Mucosa of gallbladder (tissue), 1 donor: Measurements from ENCODE around the gene RRP15. TPM values are rescaled to one million over a fixed set of nuclear protein-coding genes. Genes with fewer than 3 reads are reported as not detected.

ENCODE experiments used
- DNase-seq: peaks from one replicate; pipeline ENCODE4 v3.0.0-alpha.2; 2020; ENCODE audit warnings: low spot score
- total RNA-seq: library from RNA; stranded (reverse); gene quantifications from one replicate; pipeline ENCODE4 v1.2.1, GENCODE V29; 2021
- donor health status: DM: no; HTN: no; CAD: no.

The RRP15 gene, protein sequence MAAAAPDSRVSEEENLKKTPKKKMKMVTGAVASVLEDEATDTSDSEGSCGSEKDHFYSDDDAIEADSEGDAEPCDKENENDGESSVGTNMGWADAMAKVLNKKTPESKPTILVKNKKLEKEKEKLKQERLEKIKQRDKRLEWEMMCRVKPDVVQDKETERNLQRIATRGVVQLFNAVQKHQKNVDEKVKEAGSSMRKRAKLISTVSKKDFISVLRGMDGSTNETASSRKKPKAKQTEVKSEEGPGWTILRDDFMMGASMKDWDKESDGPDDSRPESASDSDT
- 9.5 TPM for total RNA-seq

DNA sequence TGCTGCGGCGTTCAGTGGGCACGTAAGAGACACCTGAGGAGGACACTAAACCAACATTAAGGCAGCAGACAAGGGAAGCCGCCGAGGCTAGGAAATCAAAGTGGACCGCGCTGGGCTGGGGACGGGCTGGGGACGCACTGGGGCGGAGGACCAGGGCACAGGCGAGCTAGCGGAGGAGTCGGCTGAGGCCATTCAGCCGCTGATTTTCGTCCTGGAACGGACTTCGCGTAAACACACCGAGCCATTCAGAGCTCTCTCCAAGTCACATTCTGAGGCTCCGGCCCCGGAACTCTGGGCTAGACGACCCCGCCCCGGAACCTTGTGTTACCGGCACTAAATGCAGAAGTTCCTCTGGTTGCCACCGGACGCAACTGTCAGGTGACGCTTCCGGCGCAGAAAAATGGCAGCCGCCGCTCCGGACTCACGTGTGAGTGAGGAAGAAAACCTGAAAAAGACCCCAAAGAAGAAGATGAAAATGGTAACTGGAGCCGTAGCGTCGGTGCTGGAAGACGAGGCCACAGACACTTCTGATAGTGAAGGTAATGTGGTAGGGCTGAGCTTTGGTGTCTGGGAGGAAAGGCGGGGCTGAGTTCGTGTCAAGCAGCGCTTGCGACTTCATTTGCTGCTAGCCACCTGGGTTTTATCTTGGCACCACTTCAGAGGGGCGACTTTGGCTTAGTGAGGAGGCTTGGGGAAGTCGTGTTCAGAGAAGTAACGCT, at the start of gene RRP15:
RRP15 (plus strand) TSS at position 377 of the 719 bp plus-strand sequence; CDS start at position 401, 24 bp downstream.
- DNase-seq = peak; percentile 89

DNA sequence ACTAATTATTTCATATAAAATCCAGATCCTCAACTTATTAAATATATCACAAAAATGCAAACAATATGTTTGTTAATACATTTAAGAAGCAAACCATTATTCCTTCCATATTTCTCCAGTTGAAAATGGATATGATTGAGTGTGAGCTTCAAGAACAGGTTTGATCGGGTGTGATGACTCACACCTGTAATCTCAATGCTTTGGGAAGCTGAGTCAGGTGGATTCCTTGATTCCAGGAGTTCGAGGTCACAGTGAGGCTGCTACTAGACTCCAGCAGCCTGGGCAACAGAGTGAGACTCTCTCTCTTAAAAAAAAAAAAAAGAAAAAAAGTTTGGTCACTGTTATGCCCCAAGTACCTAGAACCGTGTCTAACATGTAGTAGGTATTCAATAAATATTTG, 42.9 kb upstream of the RRP15 start:
- no peak for DNase-seq

DNA sequence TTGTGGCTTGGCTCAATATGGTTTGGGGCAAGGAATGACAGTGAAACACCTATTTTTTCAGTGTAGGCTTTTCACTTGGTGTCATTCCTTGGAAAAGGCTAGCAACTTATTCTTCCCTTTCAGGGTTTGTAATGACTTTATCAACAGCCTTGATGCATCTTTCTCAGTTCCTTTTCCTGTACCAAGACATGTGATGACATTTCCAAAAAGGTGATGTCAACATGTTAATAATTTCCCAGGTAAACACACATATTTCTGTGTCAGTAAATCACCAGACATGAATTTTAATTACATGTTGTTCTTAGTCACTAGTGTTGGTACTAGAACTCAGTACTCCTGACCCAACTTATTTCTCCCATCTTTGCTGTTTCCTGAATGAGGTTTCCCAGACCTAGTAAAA, 37.8 kb upstream of the RRP15 start:
- no peak for DNase-seq

DNA sequence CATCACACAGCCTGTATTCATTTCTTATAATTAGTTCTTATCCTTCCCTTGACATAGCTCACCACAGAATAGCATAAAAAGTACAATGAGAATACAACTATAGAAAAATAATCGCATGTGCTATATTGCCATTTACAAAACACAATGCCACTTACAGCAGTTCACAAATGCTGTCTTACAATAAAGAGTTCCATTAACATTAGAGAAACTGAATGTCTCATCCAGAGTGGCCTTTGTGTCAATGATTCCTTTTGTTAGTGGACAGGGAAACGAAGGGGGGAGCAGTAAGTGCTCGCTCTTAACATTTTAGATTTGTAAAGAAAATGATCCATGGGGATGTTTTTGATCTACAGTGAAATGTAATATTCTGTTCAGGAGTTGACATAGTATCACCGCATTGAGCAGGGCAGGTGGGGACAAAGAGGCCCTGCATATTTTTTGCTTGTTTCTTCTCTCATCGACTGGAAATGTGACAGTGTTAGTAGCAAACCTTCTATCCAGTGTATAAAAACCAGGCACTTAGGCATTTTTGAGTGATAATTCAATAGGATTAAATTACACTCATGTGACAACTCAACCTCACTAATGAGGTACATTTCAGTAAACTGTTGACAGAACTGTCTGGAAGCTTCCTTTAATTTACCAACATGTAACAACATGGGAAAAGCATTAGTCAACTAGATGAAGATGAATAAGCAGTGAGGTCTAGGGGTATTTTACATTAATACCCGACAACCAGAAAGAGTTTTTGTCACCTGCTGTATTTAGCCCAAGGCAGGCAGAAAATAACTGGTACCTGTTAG, 35.6 kb upstream of the RRP15 start:
- DNase-seq = no peak

DNA sequence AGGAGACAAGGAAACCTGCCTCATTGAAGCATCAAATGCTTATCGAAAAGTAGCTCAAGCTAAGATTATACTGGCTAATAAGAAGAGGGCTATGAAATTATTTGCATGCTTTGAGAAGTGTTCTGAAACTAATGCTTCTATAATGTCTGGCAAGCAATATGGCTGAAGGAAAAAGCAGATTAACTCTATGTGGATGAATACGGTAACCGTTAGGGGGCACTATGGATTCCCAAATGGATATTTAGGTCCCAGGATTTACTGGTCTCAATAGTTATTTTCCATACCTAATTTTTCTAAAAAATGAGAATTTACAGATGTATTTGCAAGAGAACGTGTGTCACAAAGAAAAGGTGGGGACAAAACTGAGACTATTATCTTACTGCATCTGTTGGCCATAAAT, 34.6 kb upstream of the RRP15 start:
- no peak for DNase-seq

DNA sequence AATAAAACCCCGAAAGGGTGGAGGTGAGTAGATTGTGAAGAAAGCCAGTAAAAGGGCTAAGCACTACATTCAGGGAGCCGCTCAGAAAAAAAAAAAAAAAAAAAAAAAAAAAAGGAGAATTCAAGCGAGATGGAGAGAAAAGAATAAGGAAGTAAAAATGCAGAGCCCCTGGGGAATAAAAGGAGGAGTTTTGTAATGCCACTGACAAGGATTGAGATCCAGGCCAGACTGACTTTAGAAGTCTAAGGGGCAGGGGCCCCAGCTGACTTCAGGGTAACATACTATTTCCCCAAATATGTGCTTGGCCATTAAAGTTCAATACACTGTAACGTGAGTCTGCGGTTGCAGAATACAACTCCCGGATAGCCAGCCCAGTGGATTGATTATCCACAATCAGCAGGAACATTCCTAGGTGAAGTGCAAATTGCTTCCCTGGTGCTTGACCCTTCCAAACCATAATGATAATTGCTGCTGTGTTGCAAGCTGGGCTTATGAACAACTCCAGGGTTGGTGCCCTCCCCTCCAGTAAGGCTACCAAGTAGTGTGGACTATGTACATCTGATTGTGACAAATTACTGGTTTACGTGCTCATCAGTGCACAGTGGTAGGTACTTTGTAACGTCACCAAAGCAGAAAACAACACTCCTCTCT, 30.7 kb upstream of the RRP15 start:
- DNase-seq = no peak

DNA sequence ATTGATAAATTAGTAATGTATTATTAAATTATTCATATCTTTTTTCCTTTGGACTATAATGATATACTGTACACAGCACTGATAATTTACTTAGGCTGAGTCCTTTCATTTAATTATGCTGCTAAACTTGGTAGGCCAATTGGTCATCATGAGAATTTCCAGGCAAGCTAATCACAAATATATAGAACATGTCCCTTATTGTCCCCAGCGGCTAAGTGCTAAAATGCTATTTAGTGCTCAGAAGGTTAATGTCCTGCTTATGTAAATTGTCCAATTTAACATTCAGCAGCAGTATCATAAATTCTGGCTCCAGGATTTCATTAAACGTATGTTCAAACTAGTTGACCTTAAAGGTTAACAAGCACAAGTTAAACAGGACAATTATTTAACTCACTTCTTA, 30.0 kb upstream of the RRP15 start:
- no peak for DNase-seq

DNA sequence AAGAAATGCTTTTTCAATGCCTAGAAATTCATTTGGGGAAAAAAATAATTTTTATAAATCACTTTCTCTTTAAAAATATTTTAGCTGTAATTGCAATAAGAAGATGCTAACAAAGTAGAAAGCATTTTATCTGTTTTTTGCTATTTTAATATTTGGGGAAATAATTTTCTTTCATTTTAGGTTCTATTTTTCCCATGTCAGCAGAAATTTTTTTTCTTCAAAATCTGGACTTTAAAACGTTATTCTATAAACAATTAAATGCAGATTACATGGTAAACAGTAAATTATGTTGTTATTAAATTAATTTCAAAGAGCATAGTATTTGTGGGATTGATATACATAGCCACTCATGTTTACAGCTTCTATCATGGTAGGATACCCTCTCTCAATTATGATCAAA, 27.7 kb upstream of the RRP15 start:
- DNase-seq = no peak

DNA sequence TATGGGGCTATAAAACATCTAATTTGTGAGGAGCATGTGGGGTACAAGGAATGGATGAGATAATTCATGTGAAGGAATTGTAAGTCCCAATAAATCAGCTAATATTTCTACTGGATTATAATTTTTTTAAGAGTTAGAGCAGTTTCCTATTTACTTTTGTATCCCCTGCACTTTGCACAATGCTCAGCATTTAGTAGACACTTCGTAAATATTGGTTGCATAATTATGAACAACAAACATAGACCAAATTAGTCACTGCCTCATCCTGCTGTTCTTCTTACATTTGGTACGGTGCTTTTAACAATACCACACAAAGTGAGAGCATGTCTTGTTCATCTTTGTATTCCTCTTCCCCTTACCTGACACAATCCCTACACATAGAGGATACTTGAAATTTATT, 27.1 kb upstream of the RRP15 start:
- no peak for DNase-seq

DNA sequence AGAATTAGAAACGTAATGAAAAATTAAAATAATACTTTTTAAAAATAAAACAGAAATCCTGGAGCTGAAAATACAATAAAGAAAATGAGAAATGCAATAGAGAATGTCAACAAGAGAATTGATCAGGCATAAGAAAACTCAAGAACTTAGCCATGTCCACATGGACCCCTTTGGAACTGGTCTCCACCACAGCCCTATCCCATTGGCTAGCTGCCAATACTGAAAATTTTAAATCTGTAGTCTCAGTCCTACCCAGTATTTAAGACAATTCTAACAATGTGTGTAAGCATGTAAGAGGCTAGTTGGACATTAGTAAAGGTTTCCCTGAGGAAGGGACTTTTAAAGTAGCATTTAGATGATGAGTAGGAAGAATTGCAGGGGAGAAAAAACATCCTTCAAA, 25.8 kb upstream of the RRP15 start:
- no peak for DNase-seq

DNA sequence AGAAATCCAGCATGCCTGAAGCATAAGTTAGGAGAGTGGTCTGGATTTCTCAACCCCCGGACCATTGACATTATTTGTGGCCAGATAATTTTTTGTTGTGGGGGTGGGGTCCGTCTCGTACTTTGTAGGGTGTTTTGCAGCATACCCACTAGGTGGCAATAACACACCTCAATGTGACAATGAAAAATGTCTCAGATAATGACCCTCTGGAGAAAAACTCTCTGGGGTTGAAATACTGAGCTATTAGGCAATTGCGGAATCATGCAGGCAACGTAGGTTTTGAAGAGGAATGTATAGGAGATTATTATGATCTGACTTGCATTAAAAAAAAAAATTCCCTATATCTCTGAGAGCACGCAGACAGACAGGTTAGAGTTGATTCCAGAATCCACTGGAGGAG, 25.3 kb upstream of the RRP15 start:
- no peak for DNase-seq

DNA sequence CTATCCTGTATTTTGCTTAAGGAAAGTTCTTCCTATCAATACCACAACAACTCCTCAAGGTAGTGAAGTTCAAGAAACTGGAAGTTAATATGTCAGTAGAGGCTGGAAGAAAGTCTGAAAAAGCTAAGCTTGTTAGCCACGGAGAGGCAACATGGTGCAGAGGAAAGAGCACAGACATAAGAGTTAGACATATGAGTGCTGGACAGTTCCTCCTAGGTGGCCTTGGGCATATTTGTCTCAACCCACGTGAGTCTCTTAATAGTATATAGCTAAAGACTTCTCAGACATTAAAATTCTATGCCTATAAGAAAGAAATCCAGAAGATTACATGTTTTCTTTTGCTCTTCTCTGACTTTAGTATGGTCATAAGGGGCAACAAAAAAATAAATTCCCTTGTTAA, 22.8 kb upstream of the RRP15 start:
- DNase-seq = no peak

DNA sequence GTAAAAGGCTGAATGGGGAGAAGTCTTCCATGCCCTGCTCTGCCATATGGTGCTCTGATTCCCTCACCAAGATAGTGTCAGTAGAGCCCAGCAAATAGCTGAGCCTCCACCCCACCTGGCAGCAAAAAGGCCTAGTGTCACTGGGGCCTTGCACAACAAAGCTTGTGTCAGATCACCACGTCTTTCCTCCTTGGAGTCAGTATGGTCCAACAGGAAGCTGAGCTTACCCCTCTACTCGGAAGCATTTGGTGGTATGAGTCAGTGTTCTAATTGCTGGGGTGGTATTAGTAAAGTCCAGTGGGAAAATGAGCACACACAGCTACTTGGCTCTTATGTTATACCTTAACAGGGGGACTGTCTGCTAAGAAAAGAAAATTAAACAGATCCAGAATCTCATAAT, 18.7 kb upstream of the RRP15 start:
- DNase-seq = no peak

DNA sequence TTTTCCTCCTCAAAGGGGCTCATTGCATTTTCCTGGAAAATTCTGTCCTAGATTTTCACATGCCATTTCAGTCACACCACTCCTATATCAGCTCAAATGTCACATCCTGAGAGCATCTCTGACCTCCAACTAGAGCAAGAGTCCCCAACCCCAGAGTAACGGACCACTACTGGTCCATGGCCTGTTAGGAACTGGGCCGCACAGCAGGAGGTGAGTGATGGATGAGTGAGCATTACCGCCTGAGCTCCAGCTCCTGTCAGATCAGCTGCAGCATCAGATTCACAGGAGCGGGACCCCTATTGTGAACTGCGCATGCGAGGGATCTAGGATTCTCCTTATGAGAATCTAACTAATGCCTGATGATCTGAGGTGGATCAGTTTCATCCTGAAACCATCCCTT, 12.7 kb upstream of the RRP15 start:
- no peak for DNase-seq

DNA sequence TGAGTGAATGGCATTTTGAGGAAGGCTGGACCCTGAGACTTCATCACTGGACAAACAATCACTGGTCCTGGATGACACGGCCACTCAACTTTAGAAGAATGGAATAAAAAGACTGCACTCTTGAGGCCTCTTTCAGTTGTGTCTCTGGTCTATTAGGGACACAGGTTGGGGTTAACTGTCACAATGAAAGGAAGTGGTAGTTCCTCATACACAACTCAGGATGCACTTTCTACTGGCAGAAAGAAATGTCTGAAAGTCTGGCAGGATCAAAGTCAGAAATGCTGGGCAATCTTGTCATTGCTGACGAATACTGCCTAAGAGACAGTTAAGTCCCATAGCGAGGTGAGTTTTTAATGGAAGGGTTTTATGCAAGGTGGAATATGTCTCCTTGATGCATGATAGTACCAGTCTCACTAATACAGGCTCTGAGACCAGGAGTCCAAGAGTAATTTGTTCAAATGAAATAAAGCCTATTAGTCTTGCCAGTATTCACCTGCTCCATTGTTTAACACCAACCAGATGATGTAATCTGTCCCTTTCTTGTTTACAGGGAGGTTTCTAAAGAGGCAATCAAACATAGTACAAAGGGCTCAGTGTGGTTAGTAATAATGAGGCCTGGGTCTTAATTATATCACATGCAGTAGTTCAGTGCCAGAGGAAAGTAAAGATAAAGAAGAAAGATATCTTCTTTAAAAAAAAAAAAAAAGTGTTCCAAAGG, 11.2 kb upstream of the RRP15 start:
- DNase-seq = no peak

DNA sequence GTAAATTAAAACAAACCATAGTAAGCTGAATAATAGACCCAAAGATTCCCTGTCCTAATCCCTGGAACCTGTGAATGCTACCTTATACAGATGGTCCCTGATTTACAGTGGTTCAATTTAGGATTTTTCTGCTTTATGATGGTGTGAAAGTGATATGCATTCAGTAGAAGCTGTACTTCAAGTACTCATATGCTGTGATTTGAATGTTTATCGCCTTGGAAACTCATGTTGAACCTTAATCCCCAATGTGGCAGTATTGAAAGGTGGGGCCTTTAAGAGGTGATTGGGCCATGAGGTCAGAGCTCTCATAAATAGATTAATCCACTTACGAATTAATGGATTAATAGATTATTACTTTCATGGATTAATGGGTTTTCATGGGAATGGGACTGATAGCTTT, 10.6 kb upstream of the RRP15 start:
- DNase-seq = no peak

DNA sequence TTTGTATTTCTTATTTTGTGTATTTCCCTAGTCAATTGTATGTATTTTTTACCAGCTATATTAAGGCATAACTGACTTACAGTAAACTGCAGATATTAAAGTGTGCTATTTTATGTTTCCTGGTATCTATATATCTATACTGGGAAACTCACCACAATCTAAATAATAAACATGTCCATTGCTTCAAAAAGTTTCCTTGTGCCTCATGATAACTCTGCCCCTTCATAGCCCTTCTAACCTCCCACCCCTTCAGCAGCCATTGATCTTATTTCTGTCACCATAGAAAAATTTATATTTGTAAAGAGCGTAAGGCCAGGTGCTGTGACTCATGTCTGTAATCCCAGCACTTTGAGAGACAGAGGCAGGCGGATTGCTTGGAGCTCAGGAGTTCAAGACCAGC, 9.3 kb upstream of the RRP15 start:
- DNase-seq = no peak

DNA sequence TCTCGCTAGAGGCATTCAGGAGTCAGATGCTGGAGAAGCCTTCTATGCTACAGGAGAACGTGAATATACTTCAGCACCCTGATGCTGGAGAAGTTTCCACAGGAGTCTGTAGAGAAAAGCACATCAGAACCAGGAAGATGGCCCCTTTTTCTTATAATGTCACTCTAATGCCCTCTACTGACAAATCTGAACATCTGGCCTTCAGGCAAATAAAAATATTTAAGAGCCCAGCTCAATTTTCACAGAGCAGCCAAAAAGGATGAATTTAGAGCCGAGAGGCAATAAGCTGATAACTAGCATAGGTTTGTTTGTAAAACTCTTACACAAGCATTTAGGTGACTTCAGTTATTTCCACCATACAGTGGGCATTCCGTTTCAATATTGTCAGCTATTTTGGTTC, 3.8 kb upstream of the RRP15 start:
- no peak for DNase-seq

DNA sequence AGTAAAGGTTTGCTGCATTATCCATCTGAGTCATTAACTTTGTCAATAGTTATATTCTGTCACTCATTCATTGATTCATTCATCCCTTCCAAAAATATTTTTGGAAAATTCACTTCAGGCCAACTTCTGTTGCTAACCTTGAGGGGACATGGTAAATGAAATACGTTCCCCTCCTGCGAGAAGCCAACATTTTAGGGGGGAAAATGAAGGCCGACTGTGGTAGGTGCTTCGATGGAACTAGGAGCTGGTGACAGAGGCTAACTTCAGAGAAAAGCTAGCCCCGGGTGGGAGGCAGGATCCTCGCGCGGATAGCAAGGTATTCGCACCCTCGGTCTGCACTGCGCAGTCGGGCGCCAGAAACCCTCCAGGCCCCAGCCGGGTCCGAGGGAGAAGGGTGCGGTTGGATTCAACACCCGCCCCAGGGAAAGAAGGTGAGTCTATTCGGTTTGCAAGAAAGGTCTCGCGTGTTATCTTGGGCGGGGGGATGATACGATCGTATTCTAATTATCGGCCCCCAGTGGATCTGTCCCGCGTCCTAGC, 646 bp upstream of the RRP15 start:
- no peak for DNase-seq

DNA sequence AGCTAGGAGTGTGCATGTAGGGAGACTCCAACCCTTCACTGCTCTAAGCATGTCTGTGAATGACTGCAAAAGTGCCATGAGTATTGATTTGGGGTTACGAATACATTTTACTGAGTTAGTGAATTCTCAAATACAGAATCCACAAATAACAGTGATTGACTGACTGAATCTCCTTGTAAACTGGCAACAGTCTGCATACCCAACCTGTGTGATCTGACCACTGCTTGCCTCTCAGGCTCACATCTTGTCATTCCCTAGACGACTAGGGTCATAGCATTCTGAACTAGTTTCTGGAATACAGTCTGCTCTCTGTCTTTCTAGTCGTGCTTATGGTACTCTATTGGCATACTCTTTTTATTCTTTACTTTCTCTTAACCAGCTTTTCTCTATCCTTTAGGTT, 7.4 kb downstream of the RRP15 start:
- DNase-seq = no peak

DNA sequence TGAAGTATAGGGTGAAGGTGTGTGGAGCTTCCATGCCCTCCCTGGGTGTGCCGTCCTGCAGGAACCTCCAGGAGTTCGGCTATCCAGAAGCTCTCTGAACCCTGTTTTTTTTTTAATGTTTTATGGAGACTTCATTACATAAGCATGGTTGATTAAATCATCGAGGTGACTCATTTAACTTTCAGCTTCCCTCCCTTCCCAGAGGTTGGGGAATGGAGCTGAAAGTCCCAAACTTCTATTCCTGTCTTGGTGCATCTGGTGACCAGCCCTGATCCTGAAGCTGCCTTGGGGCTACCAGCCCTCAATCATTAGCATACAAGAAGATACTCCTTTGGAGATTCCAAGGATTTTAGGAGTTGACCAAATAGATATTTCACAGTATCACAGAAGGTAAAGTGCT, 9.5 kb downstream of the RRP15 start:
- DNase-seq = no peak
